ENCODE results near the gene CCDC177.

- TF ChIP-seq JUN (CRISPR knock-in tag; IDR thresholded peaks at IDR 0.05) (no peak), CTCF (IDR thresholded peaks at IDR 0.05) (no peak), FOXP1 (CRISPR knock-in tag; IDR thresholded peaks at IDR 0.05; ENCODE audit: borderline replicate concordance) (no peak), PRRX2 (CRISPR knock-in tag; IDR thresholded peaks at IDR 0.05) (no peak), MAX (CRISPR knock-in tag; IDR thresholded peaks at IDR 0.05) (no peak), E2F4 (CRISPR knock-in tag; IDR thresholded peaks at IDR 0.05; ENCODE audit: borderline replicate concordance, low read depth) (no peak), NFYB (CRISPR knock-in tag; conservative IDR thresholded peaks at IDR 0.05; ENCODE audit: low read depth) (no peak), USF2 (CRISPR knock-in tag; IDR thresholded peaks at IDR 0.05) (no peak), ZBTB43 (CRISPR knock-in tag; IDR thresholded peaks at IDR 0.05) (no peak), ZSCAN18 (CRISPR knock-in tag; IDR thresholded peaks at IDR 0.05) (no peak), ETV6 (CRISPR knock-in tag; IDR thresholded peaks at IDR 0.05) (no peak), SP1 (CRISPR knock-in tag; conservative IDR thresholded peaks at IDR 0.05) (no peak)
Observed at GRCh38 chr14:69539631-69540410, 34.9 kb downstream of the CCDC177 start.
